ENCODE measurements around the gene ZNF790. TPM values are rescaled to one million over a fixed set of nuclear protein-coding genes. Genes with fewer than 3 reads are reported as not detected.

Gene ZNF790
- 8.3 and 8.5 TPM in 2 replicates for total RNA-seq

GRCh38 chr19:36837906-36838783, at the start of gene ZNF790:
Gene ZNF790 (minus strand): TSS chr19:36838387. CDS start chr19:36825619, 12,768 bp downstream.
- DNase-seq (ENCODE audit: low read depth in 2 of 2): peak; percentile 90 to 92

DNA sequence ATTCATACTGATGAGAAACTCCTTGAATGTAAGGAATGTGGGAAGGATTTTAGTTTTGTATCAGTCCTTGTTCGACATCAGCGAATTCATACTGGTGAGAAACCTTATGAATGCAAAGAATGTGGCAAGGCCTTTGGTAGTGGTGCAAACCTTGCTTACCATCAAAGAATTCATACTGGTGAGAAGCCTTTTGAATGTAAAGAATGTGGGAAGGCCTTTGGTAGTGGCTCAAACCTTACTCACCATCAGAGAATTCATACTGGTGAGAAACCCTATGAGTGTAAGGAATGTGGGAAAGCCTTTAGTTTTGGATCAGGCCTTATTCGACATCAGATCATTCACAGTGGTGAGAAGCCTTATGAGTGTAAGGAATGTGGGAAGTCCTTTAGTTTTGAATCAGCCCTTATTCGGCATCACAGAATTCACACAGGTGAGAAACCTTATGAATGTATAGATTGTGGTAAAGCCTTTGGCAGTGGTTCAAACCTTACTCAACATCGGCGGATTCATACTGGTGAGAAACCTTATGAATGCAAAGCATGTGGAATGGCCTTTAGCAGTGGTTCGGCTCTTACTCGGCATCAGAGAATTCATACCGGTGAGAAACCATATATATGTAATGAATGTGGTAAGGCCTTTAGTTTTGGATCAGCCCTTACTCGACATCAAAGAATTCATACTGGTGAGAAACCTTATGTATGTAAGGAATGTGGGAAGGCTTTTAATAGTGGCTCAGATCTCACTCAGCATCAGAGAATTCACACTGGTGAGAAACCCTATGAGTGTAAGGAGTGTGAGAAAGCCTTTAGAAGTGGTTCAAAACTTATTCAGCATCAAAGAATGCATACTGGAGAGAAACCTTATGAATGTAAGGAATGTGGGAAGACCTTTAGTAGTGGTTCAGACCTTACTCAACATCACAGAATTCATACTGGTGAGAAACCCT, 39.1 kb upstream of the ZNF790 start:
- DNase-seq (ENCODE audit: low read depth in 2 of 2): peak in 1 of 2 donors; percentile 3

DNA sequence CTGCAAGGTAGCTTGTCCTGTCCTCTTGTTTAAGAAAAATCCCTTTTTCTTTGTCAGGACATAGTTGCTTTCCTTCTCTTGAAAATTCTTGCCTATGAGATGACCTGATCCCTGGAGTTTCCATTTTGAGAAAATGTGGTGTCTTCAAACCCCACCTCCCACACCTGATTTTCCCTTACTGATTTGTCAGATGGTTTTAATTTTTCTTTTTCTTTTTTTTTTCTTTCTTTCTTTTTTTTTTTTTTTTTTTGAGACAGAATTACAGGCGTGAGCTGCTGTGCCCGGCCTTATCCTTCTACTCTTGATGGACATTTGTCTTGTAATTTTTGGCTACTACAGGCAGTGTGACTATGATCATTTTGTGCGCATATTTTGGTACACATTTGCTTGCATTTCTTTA, 13.7 kb upstream of the ZNF790 start:
- DNase-seq (ENCODE audit: low read depth in 2 of 2): no peak

DNA sequence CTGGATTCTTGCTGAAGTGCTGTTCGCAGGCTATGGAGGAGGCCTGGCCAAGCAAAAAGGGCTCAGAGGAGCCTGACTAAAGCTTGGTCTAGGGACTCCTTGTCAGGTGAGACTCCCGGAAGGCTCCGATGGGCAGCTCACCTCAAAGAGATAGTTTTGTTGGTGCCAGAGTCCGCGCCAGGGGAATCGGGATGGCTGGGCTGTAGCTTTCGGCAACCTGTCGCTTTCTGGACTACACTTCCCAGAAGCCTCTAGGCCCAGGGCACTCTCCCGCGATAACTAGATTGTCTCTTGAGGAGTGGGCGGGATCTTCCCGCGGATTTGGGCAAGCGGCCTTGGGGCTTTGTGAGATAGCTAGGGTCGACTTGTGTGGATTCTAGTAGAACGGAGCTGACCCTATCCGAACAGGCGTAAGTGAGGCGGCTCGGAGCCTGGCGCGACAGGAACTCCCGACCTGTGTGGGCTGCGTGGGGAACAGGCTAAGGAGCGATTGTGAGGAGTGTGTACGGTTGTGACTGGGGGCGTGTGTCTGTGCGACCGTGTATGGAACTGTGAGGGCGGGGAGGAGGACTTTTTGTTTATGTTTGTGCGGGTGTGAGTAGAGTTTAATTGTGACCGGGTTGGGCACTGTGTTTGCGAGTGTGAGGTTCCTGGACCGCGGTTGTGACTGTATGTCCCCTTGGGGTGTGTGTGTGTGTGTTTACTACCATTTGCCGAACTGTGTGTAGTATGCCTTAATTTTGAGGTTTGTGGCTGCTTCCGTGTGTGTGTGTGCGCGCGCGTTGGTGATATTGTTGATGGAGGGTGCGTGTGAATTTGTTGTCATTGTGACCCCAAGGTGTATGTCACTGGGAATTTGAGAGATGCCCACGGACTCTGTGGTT, 12.6 kb upstream of the ZNF790 start, which contains the start of gene ZNF345:
TSS of gene ZNF345 (plus strand) at position 318 of the 884 bp plus-strand sequence. CDS start 25,955 bp downstream, outside the sequence.
- DNase-seq (ENCODE audit: low read depth in 2 of 2): peak; percentile 93 to 96

GRCh38 chr19:36849701-36850558, 11.7 kb upstream of the ZNF790 start:
- DNase-seq (ENCODE audit: low read depth in 2 of 2): peak; percentile 84 to 93

DNA sequence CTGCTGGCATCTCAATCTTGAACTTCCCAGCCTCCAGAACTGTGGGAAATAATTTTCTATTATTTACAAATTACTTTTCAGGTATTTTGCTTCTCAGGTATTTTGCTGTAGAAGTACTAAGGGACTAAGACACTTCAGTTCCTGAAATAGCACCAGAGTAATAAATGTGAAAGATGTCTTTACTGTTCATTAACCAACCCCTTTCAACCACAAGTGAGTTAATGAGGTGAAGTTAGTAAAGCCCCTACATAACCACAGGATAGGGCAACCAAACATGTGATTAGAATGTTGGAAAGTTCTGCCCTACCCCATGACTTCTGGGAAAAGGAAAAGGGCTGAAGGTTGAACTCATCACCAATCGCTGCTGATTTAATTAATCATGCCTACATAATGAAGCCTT, 9.8 kb upstream of the ZNF790 start:
- no peak for DNase-seq (ENCODE audit: low read depth in 2 of 2)

DNA sequence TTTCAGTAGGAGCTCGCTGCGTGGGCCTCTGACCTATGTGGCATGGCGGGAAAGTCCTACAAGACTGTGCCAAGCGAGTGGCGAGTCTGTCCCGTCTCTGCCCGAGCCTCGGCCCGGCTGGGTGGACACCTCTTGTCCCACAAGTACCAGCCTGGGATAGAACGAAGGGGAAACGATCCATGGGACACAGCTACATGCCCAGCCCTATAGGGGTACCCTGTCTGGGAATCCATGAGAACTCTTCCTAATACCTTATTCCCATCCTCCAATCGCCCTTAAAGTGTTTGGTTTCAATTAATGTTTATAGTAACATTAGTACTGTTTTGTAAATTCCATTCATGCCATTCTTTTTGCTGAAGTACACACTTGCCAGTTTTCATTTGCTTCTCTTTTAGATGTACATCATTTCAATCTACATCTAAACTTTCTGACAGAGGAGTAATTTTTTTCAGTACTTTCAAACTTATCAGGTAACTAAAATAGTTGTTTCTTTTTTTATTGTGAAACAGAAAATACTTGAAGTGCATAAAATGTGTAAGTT, 667 bp upstream of the ZNF790 start:
- DNase-seq (ENCODE audit: low read depth in 2 of 2): peak in 1 of 2 donors; percentile 3

GRCh38 chr19:36837176-36837905, 846 bp downstream of the ZNF790 start:
- DNase-seq (ENCODE audit: low read depth in 2 of 2): no peak

GRCh38 chr19:36833430-36833829, 4.8 kb downstream of the ZNF790 start:
- no peak for DNase-seq (ENCODE audit: low read depth in 2 of 2)

DNA sequence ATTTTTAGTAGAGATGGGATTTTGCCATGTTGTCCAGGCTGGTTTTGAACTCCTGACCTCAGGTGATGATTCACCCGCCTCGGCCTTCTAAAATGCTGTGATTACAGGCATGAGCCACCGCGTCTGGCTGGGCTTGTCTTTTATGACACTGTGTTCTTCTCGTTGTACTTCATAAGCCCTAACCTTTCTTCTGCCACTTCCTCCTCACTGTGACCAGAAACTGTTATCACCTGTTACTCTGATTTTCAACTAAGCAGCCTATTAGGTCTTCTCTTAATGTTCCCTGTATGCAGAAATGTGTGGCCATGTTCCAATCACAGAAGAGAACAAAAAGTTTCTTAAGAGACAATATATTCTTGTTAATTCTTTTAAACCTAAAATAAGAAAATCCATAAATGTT, 16.4 kb downstream of the ZNF790 start:
- no peak for DNase-seq (ENCODE audit: low read depth in 2 of 2)

GRCh38 chr19:36819130-36819630, 19.0 kb downstream of the ZNF790 start:
- peak in 1 of 2 donors; percentile 1 for DNase-seq (ENCODE audit: low read depth in 2 of 2)

DNA sequence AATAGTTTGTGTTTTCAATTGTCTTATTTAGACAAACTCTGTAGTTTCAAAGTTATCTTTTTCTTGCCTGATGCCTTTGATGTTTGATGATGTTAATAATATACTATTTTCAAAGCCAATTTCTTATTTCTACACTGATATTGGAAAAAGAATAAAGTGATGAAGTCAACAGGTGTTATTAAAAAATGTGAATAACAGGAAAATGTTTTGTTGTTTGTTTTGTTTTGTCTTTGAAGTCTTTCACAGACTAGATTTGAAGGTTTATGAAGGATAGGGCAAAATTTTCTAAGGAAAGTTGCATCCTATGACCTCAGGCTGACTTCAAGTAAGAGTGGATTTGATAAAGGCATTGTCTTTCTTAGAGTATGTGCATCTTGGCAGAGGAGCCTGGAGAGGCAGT, 31.2 kb downstream of the ZNF790 start:
- DNase-seq (ENCODE audit: low read depth in 2 of 2): no peak

- no peak for DNase-seq (ENCODE audit: low read depth in 2 of 2)
Observed at GRCh38 chr19:36805364-36805763, 32.8 kb downstream of the ZNF790 start.

DNA sequence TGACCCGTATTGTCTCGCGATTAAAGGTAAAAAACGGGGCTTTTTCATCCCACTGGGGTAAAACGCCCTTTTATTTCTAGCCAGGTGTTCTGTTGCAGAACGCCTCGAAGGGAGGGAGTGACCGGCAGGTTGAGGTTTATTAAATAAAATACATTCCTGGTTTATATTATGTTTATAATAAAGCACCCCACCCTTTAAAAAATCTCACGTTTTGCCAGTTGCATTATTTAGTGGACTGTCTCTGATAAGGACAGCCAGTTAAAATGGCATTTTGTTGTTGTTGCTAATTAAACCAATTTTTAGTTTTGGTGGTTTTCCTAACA, 40.4 kb downstream of the ZNF790 start:
- no peak for DNase-seq (ENCODE audit: low read depth in 2 of 2)

DNA sequence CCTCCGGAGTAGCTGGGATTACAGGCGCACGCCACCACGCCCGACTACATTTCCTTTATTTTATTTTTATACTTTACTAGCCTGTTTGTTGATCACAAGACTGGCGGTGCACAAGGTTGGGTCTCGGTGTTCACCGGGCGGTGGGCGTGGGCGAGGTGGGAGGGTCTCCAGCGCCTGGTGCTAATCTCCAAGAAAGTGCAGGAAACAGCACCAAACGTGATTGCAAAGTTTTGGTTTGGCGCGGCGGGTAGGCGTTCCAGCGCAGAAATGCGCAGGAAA, 41.5 kb downstream of the ZNF790 start:
- DNase-seq (ENCODE audit: low read depth in 2 of 2): no peak

- DNase-seq (ENCODE audit: low read depth in 2 of 2): peak in 1 of 2 donors; percentile 37
Observed at GRCh38 chr19:36791420-36792141, 46.6 kb downstream of the ZNF790 start.

DNA sequence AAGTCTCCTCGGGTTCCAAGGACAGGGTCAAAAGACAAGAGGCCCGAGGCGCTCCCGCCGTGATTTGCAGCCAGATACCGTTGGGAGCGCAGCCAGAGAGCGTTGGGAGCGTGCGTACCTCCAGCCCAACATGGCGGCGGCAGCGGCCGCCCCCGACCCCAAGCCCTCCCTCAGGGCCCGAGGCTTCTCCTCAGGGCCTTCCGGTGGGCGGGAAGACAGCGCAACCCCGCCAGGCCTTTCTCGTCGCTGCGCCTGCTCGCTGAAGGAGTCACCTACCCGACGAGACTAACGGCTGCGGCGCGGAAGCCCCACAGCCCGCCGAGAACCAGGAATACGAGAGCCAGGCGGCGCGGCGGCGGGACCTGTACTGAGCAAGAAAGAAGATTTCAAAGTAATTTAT, 62.4 kb downstream of the ZNF790 start:
- DNase-seq (ENCODE audit: low read depth in 2 of 2): peak in 1 of 2 donors; percentile 50

DNA sequence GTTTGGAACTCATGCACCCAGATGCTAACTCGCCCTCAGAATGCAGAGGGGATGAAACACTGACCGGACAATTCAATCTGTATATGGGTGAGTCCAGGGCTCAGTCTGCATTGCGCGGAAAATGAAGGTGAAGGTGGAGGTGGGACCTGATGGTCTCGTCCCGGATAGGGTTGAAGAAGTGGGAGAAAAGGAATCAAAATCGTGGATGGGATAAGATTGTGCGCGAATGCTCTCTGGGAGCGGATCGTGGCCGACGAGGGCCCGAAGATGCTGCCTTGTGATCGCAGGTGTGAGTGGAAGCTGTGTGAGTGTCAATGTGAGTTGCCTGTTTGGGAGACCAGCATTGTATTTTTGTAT, 65.0 kb downstream of the ZNF790 start:
- no peak for DNase-seq (ENCODE audit: low read depth in 2 of 2)
